ES-I3 (cell line): ENCODE results near the gene TGFBRAP1.

ENCODE experiments used
- H3K36me3 ChIP-seq: 2 replicates; pipeline ENCODE4 v1.6.1; 2013; ENCODE audit warnings: mild to moderate bottlenecking, low read length, control low read depth, moderate library complexity; ENCODE audit not compliant: insufficient read depth
- H3K4me1 ChIP-seq: 2 replicates; pipeline ENCODE4 v1.6.1; 2013; ENCODE audit warnings: mild to moderate bottlenecking, control low read depth, low read length; ENCODE audit not compliant: insufficient read depth
- H3K9ac ChIP-seq: 2 replicates; pipeline ENCODE4 v1.6.1; 2013; ENCODE audit warnings: low read depth, mild to moderate bottlenecking, low read length, moderate library complexity
- H3K9me3 ChIP-seq: 2 replicates; pipeline ENCODE4 v1.6.1; 2013; ENCODE audit warnings: mild to moderate bottlenecking, low read length, moderate library complexity; ENCODE audit not compliant: control insufficient read depth, insufficient read depth

The TGFBRAP1 gene

GRCh38 chr2:105309147-105309545 lies 20.4 kb downstream of the TGFBRAP1 start:
- Histone ChIP-seq H3K36me3 (peaks cover 9% of the 10 kb centered on the region; the same call in 1 of the 2 replicates), H3K9me3 (no peaks in the 10 kb centered on the region), H3K9ac (no peak overlapping the region), H3K4me1 (no peaks in the 10 kb centered on the region)

DNA sequence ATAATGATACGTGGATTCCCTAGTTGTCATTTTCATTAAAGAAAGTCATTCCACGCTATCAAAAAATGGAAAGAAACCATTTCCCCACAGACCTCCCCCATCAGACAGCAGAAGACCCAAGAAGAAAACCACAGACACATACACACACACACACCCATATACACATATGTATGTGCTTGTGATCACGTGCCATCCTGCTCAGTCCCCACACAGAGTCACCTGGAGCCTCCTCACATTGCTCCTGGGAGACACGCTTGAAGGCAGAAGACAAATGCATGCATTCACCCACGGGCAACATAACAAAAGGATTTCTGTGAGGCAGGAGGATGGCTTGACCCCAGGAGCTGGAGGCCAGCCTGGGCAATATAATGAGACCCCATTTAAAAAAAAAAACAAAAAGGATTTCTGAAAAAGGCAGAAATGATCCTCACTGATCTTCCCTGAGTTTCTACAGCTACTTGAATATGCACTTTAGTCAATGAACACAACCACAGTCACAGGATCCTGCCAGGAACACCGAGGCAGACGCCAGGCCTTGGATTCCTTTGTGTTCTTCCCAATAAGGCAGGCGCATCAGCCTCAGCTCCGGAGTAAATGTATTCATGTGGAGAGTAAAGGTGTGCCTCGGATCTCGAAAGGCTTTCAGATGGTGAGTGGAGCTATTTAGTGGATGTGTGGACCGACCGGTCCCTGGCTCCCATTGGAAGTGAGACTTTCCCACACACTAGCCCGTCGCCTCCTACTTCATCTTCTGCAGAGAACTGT lies 21.0 kb downstream of the TGFBRAP1 start:
- no peaks in the 10 kb centered on the region for H3K4me1 ChIP-seq
- H3K9me3 ChIP-seq, result no peaks in the 10 kb centered on the region
- H3K36me3 ChIP-seq, result peaks cover 9% of the 10 kb centered on the region; the same call in 1 of the 2 replicates
- no peak overlapping the region for H3K9ac ChIP-seq

- Histone ChIP-seq H3K9ac (no peak overlapping the region), H3K36me3 (peaks cover 9% of the 10 kb centered on the region; the same call in 1 of the 2 replicates), H3K4me1 (no peaks in the 10 kb centered on the region), H3K9me3 (no peaks in the 10 kb centered on the region)
Observed at GRCh38 chr2:105307962-105308361, 21.6 kb downstream of the TGFBRAP1 start.

GRCh38 chr2:105307550-105307949 lies 22.0 kb downstream of the TGFBRAP1 start:
- Histone ChIP-seq H3K9ac (no peak overlapping the region), H3K4me1 (no peaks in the 10 kb centered on the region), H3K36me3 (peaks cover 9% of the 10 kb centered on the region; the same call in 1 of the 2 replicates)

GRCh38 chr2:105307146-105307545 lies 22.4 kb downstream of the TGFBRAP1 start:
- Histone ChIP-seq H3K36me3 (peaks cover 9% of the 10 kb centered on the region; the same call in 1 of the 2 replicates), H3K9me3 (no peaks in the 10 kb centered on the region), H3K9ac (no peak overlapping the region), H3K4me1 (no peaks in the 10 kb centered on the region)

More at GRCh38 chr2:105307550-105307949, 22.0 kb downstream of the TGFBRAP1 start:
- H3K9me3 ChIP-seq, result no peaks in the 10 kb centered on the region

DNA sequence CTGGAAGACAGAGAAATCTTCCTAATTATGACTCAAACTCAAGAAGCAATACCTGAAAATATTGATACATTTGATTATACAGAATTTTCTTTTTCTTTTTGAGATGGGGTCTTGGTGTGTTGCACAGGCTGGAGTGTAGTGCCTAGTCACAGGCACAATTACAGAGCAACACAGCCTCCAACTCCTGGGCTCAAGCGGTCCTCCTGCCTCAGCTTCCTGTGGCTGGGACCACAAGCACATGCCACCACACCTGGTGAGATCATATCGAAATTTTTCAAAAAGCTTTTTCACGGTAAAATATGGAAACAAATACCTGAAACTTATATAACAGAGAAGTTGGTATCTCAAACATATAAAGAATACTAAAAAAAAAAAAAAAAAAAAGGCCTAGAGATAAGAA lies 27.9 kb downstream of the TGFBRAP1 start:
- no peaks in the 10 kb centered on the region for H3K9me3 ChIP-seq

GRCh38 chr2:105299290-105299689 lies 30.2 kb downstream of the TGFBRAP1 start:
- Histone ChIP-seq H3K4me1 (peaks cover 5% of the 10 kb centered on the region; the same call in 1 of the 2 replicates), H3K9me3 (no peaks in the 10 kb centered on the region), H3K36me3 (no peaks in the 10 kb centered on the region; the same call in 1 of the 2 replicates), H3K9ac (no peak overlapping the region)

More for the DNA sequence above, 27.9 kb downstream of the TGFBRAP1 start:
- H3K4me1 ChIP-seq, result no peaks in the 10 kb centered on the region
- H3K9ac ChIP-seq, result no peak overlapping the region
- peaks cover 1% of the 10 kb centered on the region; the same call in 1 of the 2 replicates for H3K36me3 ChIP-seq

DNA sequence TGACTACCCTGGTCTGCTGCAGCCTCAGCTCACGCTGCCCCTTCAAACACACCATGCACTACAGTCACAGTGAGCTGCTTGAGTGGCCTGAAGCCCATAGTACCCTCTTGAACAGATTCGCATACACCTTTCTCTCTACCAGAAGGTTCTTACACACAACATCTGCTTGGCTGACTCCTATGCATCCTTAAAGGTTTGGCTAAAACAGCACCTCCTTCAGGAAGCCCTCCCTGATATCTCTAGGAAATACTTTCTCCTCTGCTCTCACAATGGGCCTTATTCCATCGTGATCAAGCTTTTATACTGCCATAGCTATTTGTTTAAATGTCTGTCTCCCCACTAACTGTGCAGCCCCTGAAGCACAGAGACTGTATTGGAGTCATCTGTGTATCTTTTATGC lies 31.5 kb downstream of the TGFBRAP1 start:
- H3K9ac ChIP-seq, result no peak overlapping the region
- no peaks in the 10 kb centered on the region for H3K9me3 ChIP-seq
- peaks cover 5% of the 10 kb centered on the region; the same call in 1 of the 2 replicates for H3K4me1 ChIP-seq
- no peaks in the 10 kb centered on the region; the same call in 1 of the 2 replicates for H3K36me3 ChIP-seq

DNA sequence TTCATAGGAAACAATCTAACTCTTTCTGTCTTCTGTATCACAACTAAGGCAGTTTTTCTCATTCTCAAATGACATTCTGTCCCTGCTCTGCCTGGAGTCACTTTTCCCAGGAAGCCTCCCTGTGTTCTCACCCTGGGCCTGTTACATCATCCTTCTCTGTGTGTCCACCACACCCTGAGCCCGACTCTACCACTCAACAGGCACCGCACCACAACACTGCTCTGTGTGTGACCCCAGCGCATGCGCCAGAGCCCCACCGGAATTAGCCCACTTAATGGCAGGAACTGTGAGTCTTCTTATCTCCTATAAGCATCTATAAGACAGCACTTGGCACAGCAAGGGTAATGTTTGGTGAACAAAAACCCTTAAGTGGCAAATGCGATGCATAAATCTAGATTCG lies 32.3 kb downstream of the TGFBRAP1 start:
- Histone ChIP-seq H3K9me3 (no peaks in the 10 kb centered on the region), H3K4me1 (peaks cover 5% of the 10 kb centered on the region; the same call in 1 of the 2 replicates), H3K9ac (no peak overlapping the region), H3K36me3 (no peaks in the 10 kb centered on the region; the same call in 1 of the 2 replicates)

- peaks cover 2% of the 10 kb centered on the region; the same call in 1 of the 2 replicates for H3K36me3 ChIP-seq
- H3K9ac ChIP-seq, result no peak overlapping the region
- peaks cover 5% of the 10 kb centered on the region; the same call in 1 of the 2 replicates for H3K4me1 ChIP-seq
- no peaks in the 10 kb centered on the region for H3K9me3 ChIP-seq
Observed at GRCh38 chr2:105296017-105296611, 33.4 kb downstream of the TGFBRAP1 start.

GRCh38 chr2:105294844-105295481 lies 34.6 kb downstream of the TGFBRAP1 start:
- H3K9ac ChIP-seq, result no peak overlapping the region
- H3K9me3 ChIP-seq, result no peaks in the 10 kb centered on the region
- peaks cover 5% of the 10 kb centered on the region; the same call in 1 of the 2 replicates for H3K4me1 ChIP-seq
- peaks cover 2% of the 10 kb centered on the region; the same call in 1 of the 2 replicates for H3K36me3 ChIP-seq

DNA sequence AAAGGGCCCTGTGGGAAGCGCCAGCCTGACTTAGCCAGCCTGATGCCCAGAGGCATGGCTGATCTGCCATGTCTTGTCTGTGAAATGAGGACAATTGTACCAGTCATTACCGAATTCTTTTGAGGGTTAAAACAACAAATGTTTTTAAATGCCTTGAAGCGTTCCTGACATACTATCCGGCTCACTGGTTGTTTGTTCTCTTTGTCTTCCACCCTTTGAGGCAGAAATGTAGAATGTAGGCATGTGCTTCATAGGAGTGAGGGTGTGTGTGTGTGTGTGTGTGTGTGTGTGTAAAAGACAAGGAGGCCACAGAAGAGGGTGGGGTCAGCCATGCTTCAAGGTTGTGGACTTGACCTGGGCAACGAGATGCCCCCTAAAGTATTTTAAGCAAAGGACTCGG lies 35.5 kb downstream of the TGFBRAP1 start:
- Histone ChIP-seq H3K4me1 (peaks cover 5% of the 10 kb centered on the region; the same call in 1 of the 2 replicates), H3K36me3 (peaks cover 2% of the 10 kb centered on the region; the same call in 1 of the 2 replicates), H3K9ac (no peak overlapping the region), H3K9me3 (no peaks in the 10 kb centered on the region)

GRCh38 chr2:105291981-105292380 lies 37.6 kb downstream of the TGFBRAP1 start:
- Histone ChIP-seq H3K9ac (no peak overlapping the region), H3K4me1 (peaks cover 5% of the 10 kb centered on the region; the same call in 1 of the 2 replicates), H3K9me3 (no peaks in the 10 kb centered on the region), H3K36me3 (peaks cover 2% of the 10 kb centered on the region; the same call in 1 of the 2 replicates)

DNA sequence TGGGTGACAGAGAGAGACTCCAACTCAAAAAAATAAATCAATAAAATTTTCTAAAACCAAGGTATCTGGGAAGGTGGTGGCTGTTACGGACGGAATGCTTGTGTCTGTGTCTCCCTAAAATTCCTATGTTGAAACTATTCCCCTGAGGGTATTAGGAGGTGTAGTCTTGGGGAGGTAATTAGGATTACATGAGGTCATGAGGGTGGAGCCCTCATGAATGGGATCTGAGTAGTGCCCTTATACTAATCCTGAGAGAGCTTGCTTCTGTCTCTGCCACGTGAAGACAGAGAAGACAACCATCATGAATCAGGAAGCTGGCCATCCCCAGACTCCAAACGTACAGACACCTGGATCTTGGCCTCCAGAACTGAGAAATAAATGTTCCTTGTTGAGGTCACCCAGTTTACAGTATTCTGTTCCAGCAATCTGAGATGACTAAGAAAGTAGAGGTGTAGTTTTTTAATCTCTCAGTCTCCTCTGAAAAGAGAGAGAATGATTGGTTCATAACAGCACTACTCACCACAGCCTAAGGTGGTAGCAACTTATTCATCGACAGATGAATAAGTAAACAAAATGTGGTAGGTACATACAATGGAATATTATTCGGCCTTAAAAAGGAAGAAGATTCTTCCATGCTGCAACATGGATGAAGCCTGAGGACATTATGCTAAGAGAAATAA lies 38.4 kb downstream of the TGFBRAP1 start:
- peaks cover 7% of the 10 kb centered on the region; the same call in 1 of the 2 replicates for H3K36me3 ChIP-seq
- no peaks in the 10 kb centered on the region for H3K9me3 ChIP-seq

More for the DNA sequence above, 38.4 kb downstream of the TGFBRAP1 start:
- Histone ChIP-seq H3K4me1 (peaks cover 5% of the 10 kb centered on the region; the same call in 1 of the 2 replicates), H3K9ac (no peak overlapping the region)
